Measurements from ENCODE around the gene PDE5A. TPM values are rescaled to one million over a fixed set of nuclear protein-coding genes. Genes with fewer than 3 reads are reported as not detected.

Gene PDE5A
- total and polyA plus RNA-seq, 2 experiments from 2014 or later = 8.0 to 13.8 TPM

DNA sequence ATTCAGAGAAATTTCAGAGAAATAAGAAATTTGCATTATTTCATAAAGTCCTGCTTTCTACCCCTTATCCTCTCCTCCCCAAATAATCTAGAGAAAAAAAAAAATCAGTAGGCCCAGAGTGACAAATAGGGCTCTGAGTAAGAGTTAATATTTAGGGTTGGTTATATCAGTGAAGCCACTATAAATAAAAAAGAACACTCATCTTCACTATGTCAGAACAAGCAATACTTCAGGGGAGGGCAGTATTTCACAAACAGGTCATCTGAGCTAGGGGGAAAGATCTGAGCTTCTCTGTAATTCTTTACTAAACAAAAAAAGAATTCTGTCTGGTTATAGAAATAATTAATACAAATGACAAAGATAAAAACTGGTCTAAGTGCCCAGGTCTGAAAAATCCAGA is 39.4 kb downstream of the PDE5A start:
- Histone ChIP-seq H3K9me2 (ENCODE audit: insufficient read depth) (no peaks in the 10 kb centered on the region), H3K4me1 (ENCODE audit: insufficient read depth) (no peaks in the 10 kb centered on the region; the same call in 1 of the 2 replicates), H2AFZ (no peak overlapping the region), H3K9me3 (ENCODE audit: low read depth) (no peaks in the 10 kb centered on the region), H3K27ac (no peak overlapping the region), H3K9ac (no peak overlapping the region), H3K79me2 (ENCODE audit: insufficient read depth) (no peaks in the 10 kb centered on the region), H3F3A (ENCODE audit: insufficient read depth) (no peaks in the 10 kb centered on the region), H4K20me1 (ENCODE audit: insufficient read depth) (no peaks in the 10 kb centered on the region), H3K4me3 (no peak overlapping the region), H3K36me3 (ENCODE audit: low read depth) (no peaks in the 10 kb centered on the region), H3K4me2 (ENCODE audit: unreplicated experiment) (no peak overlapping the region), H3K27me3 (replicated peaks; ENCODE audit: insufficient read depth) (no peaks in the 10 kb centered on the region)
- in situ Hi-C loops (cut with MboI) = no loop called here
- no peak for DNase-seq
- no peak for TF ChIP-seq EZH2 (IDR thresholded peaks at IDR 0.05; ENCODE audit: insufficient read depth, poor library complexity, severe bottlenecking)
- TF ChIP-seq EZH2phosphoT487 (IDR thresholded peaks at IDR 0.05; ENCODE audit: insufficient read depth, low read depth) = no peak

DNA sequence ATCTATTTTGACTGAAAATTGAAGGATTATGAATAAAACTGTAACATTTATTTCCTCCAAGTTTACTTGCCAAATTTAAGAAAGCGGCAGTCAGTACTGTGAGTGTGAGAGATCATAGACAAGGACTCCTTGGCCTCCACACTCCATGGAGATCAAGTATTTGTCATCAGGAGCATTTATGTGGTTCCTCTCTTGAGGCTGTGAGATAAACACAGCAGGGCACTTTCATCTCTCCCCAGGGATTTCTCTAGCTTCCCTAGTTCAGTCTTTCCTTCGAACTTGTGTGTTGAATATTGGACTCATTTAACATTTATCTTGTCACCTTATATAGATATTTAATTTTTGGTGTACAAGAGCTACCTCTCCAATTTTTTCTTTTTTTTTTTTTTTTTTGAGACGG is 40.8 kb downstream of the PDE5A start:
- Histone ChIP-seq H3K27me3 (replicated peaks; ENCODE audit: insufficient read depth) (no peaks in the 10 kb centered on the region), H3K36me3 (ENCODE audit: low read depth) (no peaks in the 10 kb centered on the region), H3K9ac (no peak overlapping the region), H3K4me2 (ENCODE audit: unreplicated experiment) (no peak overlapping the region), H4K20me1 (ENCODE audit: insufficient read depth) (no peaks in the 10 kb centered on the region), H3K9me3 (ENCODE audit: low read depth) (no peaks in the 10 kb centered on the region), H3K4me1 (ENCODE audit: insufficient read depth) (no peaks in the 10 kb centered on the region; the same call in 1 of the 2 replicates), H2AFZ (no peak overlapping the region), H3F3A (ENCODE audit: insufficient read depth) (no peaks in the 10 kb centered on the region), H3K79me2 (ENCODE audit: insufficient read depth) (no peaks in the 10 kb centered on the region), H3K4me3 (no peak overlapping the region), H3K9me2 (ENCODE audit: insufficient read depth) (no peaks in the 10 kb centered on the region), H3K27ac (no peak overlapping the region)
- DNase-seq = no peak
- TF ChIP-seq EZH2phosphoT487 (IDR thresholded peaks at IDR 0.05; ENCODE audit: insufficient read depth, low read depth) = no peak
- TF ChIP-seq EZH2 (IDR thresholded peaks at IDR 0.05; ENCODE audit: insufficient read depth, poor library complexity, severe bottlenecking) = no peak
- WGBS, 2 experiments (ENCODE audit: low coverage in 1 of 2, low lambda C conversion rate in 2 of 2, missing lambda C conversion rate in 2 of 2) = 49 to 70% methylated on average over 3 of the region's 3 CpGs
- in situ Hi-C loops (cut with MboI) = no loop called here

DNA sequence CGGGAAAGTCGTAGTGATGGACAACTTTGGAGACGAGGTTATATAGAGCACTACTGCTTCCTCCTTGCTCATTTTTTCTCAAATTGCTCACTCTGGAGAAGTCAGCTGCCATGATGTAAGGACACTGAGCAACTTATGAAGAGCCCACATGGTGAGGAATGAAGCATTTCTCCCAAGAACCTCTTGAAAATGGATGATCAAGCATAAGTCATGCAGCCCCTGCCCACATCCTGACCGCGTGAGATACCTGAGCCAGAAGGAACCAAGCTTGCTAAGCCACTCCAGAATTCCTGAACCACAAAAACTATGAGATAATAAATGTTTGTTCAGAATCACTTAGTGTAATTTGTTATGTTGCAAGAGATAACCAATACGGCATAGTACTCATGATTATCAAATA is 42.8 kb downstream of the PDE5A start:
- Histone ChIP-seq H4K20me1 (ENCODE audit: insufficient read depth) (no peaks in the 10 kb centered on the region), H3K4me2 (ENCODE audit: unreplicated experiment) (no peak overlapping the region), H3K27ac (no peak overlapping the region), H3K9me3 (ENCODE audit: low read depth) (no peaks in the 10 kb centered on the region), H3F3A (ENCODE audit: insufficient read depth) (no peaks in the 10 kb centered on the region), H3K9ac (no peak overlapping the region), H3K4me1 (ENCODE audit: insufficient read depth) (no peaks in the 10 kb centered on the region; the same call in 1 of the 2 replicates), H3K9me2 (ENCODE audit: insufficient read depth) (no peaks in the 10 kb centered on the region), H3K27me3 (replicated peaks; ENCODE audit: insufficient read depth) (no peaks in the 10 kb centered on the region), H3K4me3 (no peak overlapping the region), H2AFZ (no peak overlapping the region), H3K36me3 (ENCODE audit: low read depth) (no peaks in the 10 kb centered on the region; the same call in 1 of the 2 replicates), H3K79me2 (ENCODE audit: insufficient read depth) (no peaks in the 10 kb centered on the region)
- peak; percentile 9 for DNase-seq
- no peak for TF ChIP-seq EZH2 (IDR thresholded peaks at IDR 0.05; ENCODE audit: insufficient read depth, poor library complexity, severe bottlenecking)
- TF ChIP-seq EZH2phosphoT487 (IDR thresholded peaks at IDR 0.05; ENCODE audit: insufficient read depth, low read depth) = no peak
- in situ Hi-C loops (cut with MboI) = no loop called here
- 83 to 85% methylated on average over 6 of the region's 6 CpGs for WGBS, 2 experiments (ENCODE audit: low coverage in 1 of 2, low lambda C conversion rate in 2 of 2, missing lambda C conversion rate in 2 of 2)

DNA sequence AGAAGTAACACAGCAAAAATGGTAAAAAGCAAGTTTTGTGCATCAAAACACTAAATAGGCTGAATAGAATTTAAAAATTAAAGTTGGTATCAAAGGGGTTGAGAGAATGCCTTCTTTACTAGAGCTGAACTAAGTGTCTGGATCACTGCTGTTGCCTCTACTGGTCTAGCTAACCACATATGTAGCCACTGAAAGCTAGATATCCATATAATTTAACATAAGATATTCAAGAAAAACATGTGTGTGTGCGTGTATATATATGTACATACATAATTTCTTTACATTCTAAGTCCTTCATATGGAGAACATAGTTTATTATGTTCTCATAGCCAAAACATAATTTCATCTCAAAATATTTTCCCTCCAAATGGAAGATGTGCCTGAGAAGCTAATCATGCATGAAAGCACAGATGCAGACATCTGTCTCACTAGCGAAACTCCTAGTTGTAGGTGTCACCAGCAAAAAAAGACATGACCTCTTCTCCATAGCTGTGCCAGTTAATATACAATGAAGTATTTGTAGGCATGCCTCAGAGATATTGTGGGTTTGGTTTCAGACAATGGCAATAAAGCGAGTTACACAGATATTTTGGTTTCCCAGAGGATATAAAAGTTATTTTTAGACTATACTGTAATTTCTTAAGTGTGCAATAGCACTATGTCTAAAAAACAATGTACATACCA is 47.3 kb downstream of the PDE5A start:
- Histone ChIP-seq H3F3A (ENCODE audit: insufficient read depth) (no peaks in the 10 kb centered on the region), H4K20me1 (ENCODE audit: insufficient read depth) (no peaks in the 10 kb centered on the region), H3K27ac (no peak overlapping the region), H3K9me3 (ENCODE audit: low read depth) (no peaks in the 10 kb centered on the region), H3K9ac (no peak overlapping the region), H3K4me3 (no peak overlapping the region), H2AFZ (no peak overlapping the region), H3K4me1 (ENCODE audit: insufficient read depth) (no peaks in the 10 kb centered on the region; the same call in 1 of the 2 replicates), H3K36me3 (ENCODE audit: low read depth) (no peaks in the 10 kb centered on the region; the same call in 1 of the 2 replicates), H3K27me3 (replicated peaks; ENCODE audit: insufficient read depth) (no peaks in the 10 kb centered on the region), H3K9me2 (ENCODE audit: insufficient read depth) (no peaks in the 10 kb centered on the region), H3K4me2 (ENCODE audit: unreplicated experiment) (no peak overlapping the region), H3K79me2 (ENCODE audit: insufficient read depth) (no peaks in the 10 kb centered on the region)
- WGBS, 2 experiments (ENCODE audit: low coverage in 1 of 2, low lambda C conversion rate in 2 of 2, missing lambda C conversion rate in 2 of 2) = 69 to 71% methylated on average over 3 of the region's 3 CpGs
- no peak for DNase-seq
- in situ Hi-C loops (cut with MboI) = no loop called here
- TF ChIP-seq EZH2phosphoT487 (IDR thresholded peaks at IDR 0.05; ENCODE audit: insufficient read depth, low read depth) = no peak

DNA sequence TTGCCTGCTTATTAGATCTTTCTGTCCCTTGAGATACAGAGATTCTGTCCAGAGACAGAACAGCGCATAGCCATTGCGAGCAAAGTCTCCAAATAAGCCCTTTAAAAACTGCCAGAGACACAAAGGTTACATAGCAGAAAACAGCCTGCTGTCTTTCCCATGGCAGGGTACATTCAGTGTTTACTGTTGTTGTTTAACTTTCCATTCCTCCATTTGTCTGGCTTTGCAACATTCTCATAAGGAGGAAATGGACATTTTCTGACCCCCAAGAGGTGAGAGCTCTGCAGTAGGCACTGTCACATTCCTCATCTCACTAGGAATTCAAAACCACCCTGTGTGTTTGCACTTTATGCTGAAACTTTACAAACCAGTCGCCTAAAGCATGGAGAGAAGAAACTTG is 48.3 kb downstream of the PDE5A start:
- no peaks in the 10 kb centered on the region for H3K9me2 ChIP-seq (ENCODE audit: insufficient read depth)
- no peak overlapping the region for H3K4me2 ChIP-seq (ENCODE audit: unreplicated experiment)
- TF ChIP-seq EZH2phosphoT487 (IDR thresholded peaks at IDR 0.05; ENCODE audit: insufficient read depth, low read depth) = no peak
- no peak for TF ChIP-seq EZH2 (IDR thresholded peaks at IDR 0.05; ENCODE audit: insufficient read depth, poor library complexity, severe bottlenecking)
- H4K20me1 ChIP-seq (ENCODE audit: insufficient read depth) = no peaks in the 10 kb centered on the region
- H3K4me1 ChIP-seq (ENCODE audit: insufficient read depth) = no peaks in the 10 kb centered on the region
- no peak overlapping the region for H3K4me3 ChIP-seq
- no peak overlapping the region for H2AFZ ChIP-seq
- H3K79me2 ChIP-seq (ENCODE audit: insufficient read depth) = no peaks in the 10 kb centered on the region
- no peaks in the 10 kb centered on the region; the same call in 1 of the 2 replicates for H3K36me3 ChIP-seq (ENCODE audit: low read depth)
- in situ Hi-C loops (cut with MboI) = no loop called here
- H3F3A ChIP-seq (ENCODE audit: insufficient read depth) = no peaks in the 10 kb centered on the region
- no peak for DNase-seq
- H3K9me3 ChIP-seq (ENCODE audit: low read depth) = no peaks in the 10 kb centered on the region
- no peak overlapping the region for H3K9ac ChIP-seq
- no peaks in the 10 kb centered on the region for H3K27me3 ChIP-seq (replicated peaks; ENCODE audit: insufficient read depth)
- H3K27ac ChIP-seq = no peak overlapping the region
- WGBS, 2 experiments (ENCODE audit: low coverage in 1 of 2, low lambda C conversion rate in 2 of 2, missing lambda C conversion rate in 2 of 2) = 65% methylated on average over 3 of the region's 3 CpGs

Data from GM23248 (cell line).